SW 1271 (cell line): ENCODE data around the gene HID1.
"Not testable (repeated sequence)": the region's sequence is repeated elsewhere in the genome, so short reads cannot be mapped to it uniquely, and the experiment has no call there.

Experiments used
- DNase-seq, 2 experiments: peaks; one replicate each; lab custom pipeline; 2025; lab: John Stamatoyannopoulos, UW

HID1 gene

DNA sequence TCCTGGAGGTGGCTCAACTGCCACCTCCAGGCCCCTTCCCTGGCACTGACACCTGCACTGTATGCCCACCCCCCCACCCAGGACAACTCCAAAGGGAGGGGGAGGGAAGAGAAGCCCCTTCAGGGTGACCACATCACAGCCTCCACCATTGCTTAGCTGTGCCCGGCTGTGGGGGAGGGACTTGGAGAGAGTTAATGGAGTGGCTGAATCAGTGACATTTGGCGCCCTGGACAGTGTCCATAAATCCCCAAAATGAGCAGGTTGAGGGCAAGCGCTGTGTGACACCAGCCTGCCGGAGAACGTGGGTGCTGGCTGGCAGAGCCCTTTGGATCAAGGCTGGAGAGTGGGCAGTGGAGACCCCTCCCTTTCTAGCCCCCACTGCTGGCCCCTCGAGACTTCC lies 50.4 kb downstream of the HID1 start:
- no peak for DNase-seq

DNA sequence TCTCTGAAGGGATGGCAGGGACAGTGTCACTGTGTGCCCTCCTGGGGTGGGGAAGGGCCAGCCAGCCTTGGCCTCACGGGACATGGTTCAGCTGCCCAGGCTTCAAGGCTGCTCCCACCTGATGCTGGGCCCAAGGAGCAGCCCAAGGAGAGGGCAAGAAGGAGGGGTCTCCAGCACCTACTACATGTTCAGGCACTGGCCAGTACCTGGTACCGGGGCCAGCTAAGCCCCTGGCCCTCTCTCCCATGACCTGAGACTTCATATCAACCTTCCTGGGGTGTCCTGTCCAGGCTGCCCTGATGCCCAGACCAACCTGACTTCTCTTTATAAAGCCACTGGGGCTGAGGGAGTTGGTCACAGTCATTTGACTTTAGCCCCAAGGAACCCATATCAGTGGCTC lies 50.8 kb downstream of the HID1 start:
- no peak for DNase-seq

DNA sequence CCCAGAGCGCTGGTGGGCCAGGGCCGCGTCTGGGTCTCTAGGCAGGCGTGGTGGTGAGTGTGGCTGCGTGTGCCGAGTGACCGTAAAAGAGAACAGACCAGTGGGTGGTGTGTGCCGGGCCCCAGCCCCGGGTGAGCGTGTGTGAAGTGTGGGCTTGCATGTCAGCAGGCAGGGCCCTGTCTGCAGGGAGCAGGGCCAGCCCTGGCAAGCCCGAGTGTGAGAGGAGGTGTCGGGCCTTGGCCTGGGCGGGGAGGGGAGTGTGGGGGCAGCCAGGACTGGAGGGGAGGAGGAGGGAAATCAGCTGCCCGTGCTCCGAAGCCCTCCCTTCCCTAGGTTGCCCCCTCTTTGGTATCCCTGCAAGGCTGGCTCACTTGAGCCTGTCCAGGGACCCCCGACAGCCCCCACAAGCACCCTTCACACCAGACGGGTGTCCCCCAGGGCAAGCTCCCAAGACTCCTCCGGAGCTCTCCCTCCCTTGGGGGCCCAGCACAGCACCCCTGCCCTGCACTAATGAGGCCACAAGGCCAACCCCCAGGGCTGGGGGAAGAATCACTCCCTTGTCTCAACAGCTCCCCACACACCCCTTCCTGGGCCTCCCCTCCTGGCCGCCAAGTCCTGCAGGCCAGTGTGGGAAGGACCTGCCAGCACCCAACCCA lies 51.4 kb downstream of the HID1 start:
- DNase-seq, result no peak

DNA sequence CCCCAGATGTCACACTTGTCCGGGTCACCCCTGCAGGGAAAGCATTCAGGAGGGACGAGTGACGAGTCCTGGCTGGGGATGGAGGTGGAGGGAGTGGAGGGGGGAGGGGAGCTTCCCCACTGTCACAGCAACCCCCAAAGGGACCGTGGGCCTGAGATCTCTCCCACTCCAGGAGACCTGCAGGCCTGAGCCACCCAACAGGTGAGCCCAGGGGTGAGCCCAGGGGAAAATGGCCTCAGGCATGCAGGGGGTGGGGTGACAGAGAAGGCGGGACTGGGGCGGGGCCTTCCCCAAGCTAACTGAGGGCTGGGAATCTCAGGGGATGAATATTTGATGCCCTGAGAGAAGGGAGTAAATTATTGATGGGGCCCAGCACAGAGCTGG lies 51.9 kb downstream of the HID1 start:
- DNase-seq, result no peak

DNA sequence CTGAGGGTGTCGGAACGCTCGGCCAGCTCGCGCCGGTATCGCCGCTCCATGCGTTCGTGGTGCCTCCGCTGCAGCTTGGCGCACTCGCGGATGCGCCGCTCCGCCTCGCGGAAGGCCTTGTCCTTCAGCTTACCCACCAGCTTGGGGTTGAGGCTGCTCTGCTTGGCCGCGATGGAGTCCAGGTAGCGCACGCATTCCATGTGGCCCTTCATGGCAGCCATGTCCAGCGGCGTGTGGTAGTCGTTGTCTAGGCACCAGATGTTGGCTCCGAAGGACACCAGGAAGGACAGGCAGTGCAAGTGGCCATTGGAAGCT lies 52.3 kb downstream of the HID1 start:
- no peak for DNase-seq

DNA sequence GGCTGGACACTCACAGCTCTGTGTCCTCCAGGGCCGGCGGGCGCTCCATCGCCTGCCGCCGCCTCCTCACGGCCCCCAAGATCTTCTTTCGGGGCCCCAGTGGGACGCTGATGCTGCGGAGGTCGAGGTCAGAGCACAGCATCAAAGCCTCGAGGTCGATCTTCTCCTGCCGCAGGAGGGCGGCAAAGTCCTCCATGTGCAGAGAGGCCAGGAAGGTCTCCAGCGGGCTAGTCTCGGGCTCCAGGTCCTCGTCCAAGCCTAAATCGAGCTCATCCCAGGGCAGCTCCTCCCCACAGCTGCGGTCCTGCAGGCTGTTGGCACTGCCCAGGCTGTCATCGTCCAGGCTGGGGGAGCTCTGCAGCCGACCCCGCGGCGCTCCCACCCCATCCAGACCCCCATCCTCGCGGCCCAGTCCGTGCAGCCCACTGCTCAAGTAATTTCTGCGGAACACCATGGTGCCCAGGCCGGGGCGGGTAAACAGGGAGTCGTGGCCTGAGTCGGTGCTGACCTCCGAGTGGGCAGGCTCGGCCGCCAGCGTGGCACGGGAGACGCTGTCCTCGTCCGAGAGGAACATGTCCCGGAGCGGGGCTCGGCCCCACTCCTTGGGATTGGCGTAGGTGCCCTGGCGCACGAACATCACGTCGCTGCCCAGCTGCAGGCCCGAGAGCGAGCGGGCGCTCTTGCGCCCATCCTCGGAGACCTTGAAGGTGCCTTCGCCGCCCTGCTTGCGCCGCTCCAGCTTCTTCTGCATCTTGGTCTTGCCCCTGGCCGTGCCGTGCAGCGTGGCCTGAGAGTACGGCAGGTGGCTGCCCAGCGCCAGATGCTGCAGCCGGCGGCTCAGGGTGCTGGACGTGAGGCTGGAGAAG lies 52.9 kb downstream of the HID1 start:
- DNase-seq, result no peak

DNA sequence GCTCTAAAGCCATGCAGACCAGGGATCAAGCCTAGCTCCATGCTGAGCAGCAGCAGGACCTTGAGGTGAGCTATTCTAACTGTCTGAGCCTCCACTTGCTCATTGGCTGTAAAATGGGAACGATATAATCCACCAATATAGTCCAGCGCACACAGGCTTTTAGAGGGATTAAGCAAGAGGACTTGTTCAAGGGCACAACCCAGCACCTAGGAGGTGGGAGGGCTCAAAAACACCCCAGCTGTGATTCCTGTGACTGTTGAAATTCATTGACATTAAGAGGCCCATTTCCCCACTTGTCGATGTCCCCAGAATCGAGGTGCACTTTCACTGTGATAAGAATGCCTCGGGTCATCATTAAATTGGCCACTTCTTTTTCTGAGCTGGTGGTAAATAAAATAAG lies 53.7 kb downstream of the HID1 start:
- DNase-seq, result no peak

DNA sequence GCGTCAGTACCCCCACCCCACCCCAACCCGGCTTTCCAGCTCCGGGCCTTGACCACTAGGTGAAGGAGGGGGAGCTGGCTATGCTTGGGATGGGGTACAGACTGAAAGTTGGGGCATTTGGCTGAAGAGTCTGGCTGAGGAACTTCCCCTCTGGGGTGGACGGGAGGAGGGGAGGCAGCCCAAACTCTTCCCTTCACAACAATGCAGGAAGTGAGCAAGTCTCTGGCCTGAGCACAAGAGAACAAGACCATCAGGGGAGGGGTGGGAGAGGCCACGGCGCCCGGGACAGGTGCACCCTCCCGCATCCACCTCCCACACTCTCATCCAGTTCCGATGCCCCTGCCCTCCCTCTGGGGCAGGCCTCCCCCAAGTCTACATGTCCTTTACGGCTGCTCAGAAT lies 55.1 kb downstream of the HID1 start:
- no peak for DNase-seq

DNA sequence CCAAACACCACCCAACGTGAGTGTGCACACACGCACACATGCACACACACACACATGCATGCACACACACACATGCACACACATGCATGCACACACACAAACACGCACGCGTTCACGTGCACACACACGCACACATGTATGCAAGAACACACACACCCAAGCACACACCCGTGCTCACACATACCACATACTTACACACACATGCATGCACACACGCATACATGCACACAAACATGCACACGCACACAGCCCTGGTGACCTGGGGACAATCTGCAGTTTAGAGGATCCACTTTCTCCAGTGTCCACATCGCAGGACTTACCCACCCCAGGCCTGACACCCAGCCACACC lies 55.7 kb downstream of the HID1 start:
- DNase-seq, result no peak

DNA sequence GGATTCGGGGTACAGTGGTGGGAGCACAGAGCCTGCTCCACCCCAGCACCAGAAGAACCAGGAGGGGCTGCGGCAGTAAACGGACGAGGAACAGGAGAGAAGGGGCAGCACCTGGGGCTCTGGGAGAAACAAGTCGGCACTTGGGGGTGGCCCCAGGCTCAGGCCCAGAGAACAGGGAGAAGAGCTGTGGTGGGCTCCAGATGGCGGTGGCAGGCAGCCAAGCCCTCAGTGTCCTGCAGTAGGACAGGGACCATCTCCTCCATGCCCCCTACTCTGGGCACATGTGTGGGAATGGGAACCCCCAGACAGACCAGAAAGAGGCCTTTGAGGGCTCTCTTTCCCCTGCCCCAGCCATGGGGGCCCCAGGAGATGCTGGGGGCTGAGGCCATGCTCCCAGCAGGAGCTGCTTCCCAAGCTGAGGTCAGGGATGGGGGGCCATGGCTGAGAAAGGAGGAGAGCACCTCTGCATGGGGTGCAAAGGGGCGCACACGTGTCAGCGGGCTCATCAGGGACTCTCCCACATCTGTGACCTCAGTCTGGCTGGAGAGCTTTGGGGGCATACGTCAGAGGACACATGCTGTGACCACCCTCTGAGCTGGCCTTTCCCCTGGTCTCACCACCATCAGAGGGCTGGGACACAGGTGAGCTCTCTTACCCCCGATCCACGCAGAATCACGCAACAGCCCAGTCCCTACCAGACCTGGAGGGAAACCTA lies 56.3 kb downstream of the HID1 start:
- DNase-seq, result no peak

DNA sequence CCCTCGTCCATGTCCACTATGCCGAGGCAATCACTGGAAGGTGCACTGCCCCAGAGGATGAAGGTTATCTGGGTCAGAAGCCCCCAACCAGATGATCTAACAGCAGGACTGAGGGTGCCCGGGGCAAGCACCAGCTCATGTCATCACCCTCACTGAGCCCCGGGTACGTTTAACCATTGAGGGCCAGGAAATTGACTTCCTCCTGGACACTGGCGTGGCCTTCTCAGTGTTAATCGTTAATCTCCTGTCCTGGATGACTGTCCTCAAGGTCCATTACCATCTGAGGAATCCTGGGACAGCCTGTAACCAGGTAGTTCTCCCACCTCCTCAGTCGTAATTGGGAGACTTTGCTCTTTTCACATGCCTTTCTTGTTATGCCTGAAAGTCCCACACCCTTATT lies 61.1 kb downstream of the HID1 start:
- DNase-seq, result not testable (repeated sequence)

DNA sequence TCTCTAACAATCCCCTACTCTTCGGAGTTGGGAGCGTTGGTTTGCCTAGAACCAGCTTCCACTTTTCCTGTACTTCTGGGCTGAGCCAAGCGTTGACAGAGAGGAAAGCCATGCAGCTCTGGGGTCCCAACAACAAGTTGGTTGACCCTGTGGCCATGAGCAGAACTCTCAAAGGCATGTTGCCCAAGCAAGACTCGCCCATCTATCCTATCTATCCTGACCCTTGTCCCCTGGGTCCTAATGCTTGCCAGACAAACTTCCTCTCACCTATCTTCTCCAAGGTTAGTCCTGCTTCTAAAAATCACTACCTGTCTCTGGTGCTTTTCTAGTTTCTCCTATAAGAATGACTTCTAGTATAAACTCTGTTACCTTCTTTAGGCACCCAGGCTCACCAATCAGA lies 63.5 kb downstream of the HID1 start:
- not testable (repeated sequence) for DNase-seq

DNA sequence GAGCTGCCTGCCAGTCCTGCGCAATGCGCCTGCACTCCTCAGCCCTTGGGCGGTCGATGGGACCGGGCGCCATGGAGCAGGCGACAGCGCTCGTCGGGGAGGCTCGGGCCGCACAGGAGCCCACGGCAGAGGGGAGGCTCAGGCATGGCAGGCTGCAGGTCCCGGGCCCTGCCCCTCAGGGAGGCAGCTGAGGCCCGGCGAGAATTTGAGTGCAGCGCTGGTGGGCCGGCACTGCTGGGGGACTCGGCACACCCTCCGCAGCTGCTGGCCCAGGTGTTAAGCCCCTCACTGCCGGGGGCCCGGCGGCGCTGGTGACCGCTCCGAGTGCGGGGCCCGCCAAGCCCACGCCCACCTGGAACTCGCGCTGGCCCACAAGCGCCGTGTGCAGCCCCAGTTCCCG lies 65.5 kb downstream of the HID1 start:
- DNase-seq, result no peak

DNA sequence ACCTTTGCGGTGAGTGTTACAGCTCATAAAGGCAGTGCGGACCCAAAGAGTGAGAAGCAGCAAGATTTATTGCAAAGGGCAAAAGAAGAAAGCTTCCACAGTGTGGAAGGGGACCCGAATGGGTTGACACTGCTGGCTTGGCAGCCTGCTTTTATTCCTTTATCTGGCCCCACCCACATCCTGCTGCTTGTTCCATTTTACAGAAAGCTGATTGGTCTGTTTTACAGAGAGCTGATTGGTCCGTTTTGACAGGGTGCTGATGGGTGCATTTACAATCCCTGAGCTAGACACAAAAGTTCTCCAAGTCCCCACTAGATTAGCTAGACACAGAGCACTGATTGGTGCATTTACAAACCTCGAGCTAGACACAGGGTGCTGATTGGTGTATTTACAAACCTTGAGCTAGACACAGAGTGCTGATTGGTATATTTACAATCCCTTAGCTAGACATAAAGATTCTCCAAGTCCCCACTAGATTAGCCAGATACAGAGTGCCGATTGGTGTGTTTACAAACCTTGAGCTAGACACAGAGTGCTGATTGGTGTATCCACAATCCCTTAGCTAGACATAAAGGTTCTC lies 66.3 kb downstream of the HID1 start:
- not testable (repeated sequence) for DNase-seq

DNA sequence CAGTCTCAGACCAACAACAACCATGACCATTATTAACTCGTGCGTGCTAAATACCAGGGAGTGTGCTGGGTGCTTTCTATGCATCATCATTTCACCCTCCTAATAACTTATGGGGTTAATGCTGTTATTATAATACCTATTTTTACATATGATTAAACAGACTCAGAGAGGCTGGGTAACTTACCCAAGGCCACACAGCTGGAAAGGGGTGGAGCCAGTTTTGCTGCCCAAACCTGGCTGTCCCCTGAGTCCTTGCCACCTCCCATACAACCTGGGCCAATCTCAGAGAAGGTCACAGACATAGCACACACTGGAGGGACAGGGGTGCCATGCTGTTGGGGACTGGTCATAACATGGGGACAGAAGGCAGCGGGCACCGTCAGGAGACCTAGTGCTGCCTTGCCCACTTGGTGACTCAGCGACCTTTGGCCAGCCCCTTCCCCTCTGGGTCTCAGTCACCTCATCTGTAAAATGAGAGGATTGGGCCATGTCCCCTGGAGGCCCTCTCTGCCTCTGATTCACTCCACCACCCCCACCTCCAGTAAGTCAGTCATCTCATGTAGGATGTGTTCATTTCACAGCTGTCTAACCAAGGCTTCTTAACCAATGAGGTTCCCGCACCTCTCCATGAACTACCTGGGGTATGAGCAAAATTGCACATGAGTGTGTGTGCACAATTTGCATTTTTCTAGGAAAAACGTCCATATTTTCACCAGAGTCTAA lies 67.7 kb downstream of the HID1 start:
- no peak for DNase-seq

DNA sequence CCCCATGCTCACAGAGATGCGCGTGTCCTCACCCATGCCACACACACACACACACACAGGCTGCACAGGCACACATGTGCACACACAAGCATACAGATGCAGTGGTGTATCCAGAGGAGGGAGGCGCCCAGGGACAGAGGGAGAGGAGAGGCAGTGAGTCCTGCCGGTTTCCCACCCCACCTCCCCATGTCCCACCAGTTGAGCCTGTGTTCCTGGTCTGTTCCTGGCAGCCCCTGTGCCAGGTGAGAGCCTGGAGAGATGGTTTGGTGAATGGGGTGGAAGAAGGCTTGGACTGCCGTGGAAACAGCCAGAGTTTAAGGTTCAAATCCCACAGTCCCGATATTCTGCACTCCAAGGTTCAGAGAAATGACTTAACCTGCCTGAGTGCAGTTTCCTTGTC lies 68.9 kb downstream of the HID1 start:
- no peak for DNase-seq

DNA sequence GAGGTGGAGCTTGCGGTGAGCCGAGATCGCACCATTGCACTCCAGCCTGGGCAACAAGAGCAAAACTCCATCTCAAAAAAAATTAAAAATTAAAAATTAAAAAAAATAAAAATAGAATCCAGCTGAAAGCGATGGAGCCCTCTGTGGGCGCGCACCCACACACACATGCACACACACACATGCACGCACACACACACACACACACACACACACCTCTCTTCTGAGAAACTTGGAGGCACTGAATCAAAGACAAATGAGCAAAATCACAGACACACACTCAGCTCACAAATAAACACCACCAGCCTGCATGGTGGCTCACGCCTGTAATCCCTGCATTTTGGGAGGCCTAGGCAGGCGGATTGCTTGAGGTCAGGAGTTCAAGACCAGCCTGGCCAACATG lies 69.5 kb downstream of the HID1 start:
- DNase-seq, result no peak

DNA sequence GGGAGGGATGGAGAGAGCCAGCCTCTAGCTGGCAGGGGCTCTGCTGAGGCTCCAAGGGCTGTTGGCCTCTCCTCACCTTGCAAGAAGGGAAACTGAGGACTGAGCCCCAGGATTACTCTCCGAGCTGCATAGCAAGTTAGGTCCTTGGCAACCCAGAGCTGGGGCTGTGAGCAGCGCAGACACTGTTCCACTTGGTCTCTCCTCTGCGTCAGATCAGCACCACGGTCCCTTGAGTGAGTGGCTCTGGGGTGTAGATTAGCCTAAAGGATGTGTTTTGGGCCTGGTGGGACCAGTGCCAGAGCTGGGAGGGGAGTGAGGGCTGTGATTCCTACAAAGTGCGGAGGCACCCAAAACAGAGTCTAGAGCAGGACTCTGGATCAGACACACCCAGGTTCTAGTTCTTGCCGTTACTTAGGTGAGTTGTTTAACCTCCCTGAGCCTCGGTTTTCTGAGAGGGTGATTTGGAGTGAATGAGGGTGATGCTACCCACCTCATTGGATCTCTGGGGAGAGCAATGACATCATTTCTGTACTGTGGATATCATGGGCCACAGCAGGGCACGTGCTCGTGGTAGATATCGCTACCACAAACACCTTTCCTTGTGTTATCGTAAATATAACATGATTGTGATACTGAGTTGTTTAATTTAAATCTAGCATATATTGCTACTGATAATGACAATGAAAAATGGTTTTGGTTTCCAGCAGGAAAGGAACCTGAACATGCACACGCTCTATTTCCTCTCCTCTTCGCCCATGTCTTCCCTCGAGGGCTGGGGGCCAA lies 71.0 kb downstream of the HID1 start:
- no peak for DNase-seq
